Measurements from ENCODE around the gene MTOR.
A peak's percentile ranks its signal among the peaks of the same experiment; 100 is the strongest.
"Not testable (repeated sequence)": the region's sequence is repeated elsewhere in the genome, so short reads cannot be mapped to it uniquely, and the experiment has no call there.

Gene MTOR

DNA sequence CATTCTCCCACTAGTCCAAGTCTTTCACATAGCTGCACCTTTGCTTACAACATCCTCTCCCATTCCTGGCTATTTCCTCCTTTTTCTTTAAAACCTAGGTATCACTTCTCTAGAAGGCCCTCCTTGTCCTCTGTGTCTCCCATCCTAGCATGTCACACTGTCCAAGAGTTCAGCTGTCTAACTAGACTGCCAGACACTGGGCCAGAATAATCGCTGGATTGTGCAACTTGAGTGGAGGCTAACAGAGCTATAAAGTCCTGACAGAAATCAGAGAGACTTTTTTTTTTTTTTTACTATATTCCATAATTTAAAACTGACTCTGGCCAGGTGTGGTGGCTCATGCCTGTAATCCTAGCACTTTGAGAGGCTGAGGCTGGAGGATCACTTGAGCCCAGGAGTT lies 77.4 kb downstream of the MTOR start:
- H3K27ac ChIP-seq = no peak overlapping the region
- H3K4me3 ChIP-seq = no peak overlapping the region
- H3K9me3 ChIP-seq = no peaks in the 10 kb centered on the region
- H3K27me3 ChIP-seq = no peaks in the 10 kb centered on the region
- TF ChIP-seq CTCF (IDR thresholded peaks at IDR 0.05) = no peak
- peak in 1 of 2 donors; percentile 60 for DNase-seq
- intact Hi-C loops (cut with DNase I; ENCODE audit: low total_unique reads) = no loop called here
- peaks cover 4 to 25% (median 20%) of the 10 kb centered on the region in 3 donors for H3K36me3 ChIP-seq
- H3K4me1 ChIP-seq = peaks cover 0 to 34% (median 3%) of the 10 kb centered on the region in 4 donors

DNA sequence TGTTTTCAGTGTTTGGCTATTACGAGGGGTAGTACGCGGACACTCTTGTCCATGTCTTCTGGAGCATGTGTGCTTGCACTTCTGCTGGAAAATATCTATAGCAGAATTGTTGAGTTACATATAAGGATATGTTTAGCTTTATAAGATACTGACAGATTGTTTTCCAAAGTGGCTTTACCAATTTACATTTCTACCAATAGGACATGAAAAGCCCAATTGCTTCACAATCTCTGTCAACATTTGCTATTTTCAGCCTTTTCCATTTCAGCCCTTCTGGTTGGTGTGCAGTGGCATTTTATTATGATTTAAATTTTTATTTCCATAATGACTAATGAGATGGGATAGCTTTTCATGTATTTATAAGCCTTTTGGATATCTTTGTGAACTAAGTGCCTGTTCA lies 79.5 kb downstream of the MTOR start:
- no peak for DNase-seq
- intact Hi-C loops (cut with DNase I; ENCODE audit: low total_unique reads) = no loop called here
- Histone ChIP-seq H3K9me3 (no peaks in the 10 kb centered on the region), H3K4me1 (peaks cover 0 to 39% (median 22%) of the 10 kb centered on the region in 4 donors), H3K27me3 (no peaks in the 10 kb centered on the region), H3K27ac (no peak overlapping the region), H3K36me3 (peaks cover 0 to 19% (median 15%) of the 10 kb centered on the region in 3 donors), H3K4me3 (no peak overlapping the region)
- no peak for TF ChIP-seq CTCF (IDR thresholded peaks at IDR 0.05)

DNA sequence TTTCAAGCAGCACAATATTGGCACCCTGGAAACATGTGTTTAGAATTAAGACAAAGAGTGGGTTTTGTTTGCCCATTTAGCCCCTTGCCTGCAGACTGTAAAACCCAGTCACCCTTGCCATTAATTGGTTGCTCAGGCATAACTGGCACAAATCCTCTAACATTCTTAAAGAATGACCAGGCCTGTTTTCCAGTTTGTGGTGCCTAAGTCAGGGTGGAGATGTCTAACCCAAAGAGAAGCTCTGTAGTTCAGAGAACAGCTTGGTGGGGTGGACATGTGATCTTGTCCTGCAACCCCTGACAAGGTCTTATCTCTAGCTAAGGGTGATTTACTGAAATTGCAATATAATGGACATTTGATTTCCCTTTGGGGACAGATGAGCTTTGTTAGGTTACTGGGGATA lies 82.0 kb downstream of the MTOR start:
- TF ChIP-seq CTCF (IDR thresholded peaks at IDR 0.05) = no peak
- peak in 1 of 2 donors; percentile 46 for DNase-seq
- H3K4me3 ChIP-seq = no peak overlapping the region
- H3K4me1 ChIP-seq = peaks cover 0 to 57% (median 41%) of the 10 kb centered on the region in 4 donors
- peaks cover 0 to 16% (median 12%) of the 10 kb centered on the region in 3 donors for H3K36me3 ChIP-seq
- intact Hi-C loops (cut with DNase I; ENCODE audit: low total_unique reads) = no loop called here
- H3K27me3 ChIP-seq = no peaks in the 10 kb centered on the region
- H3K27ac ChIP-seq = peak overlapping the region in 1 of 2 donors; percentile 50
- no peaks in the 10 kb centered on the region for H3K9me3 ChIP-seq

DNA sequence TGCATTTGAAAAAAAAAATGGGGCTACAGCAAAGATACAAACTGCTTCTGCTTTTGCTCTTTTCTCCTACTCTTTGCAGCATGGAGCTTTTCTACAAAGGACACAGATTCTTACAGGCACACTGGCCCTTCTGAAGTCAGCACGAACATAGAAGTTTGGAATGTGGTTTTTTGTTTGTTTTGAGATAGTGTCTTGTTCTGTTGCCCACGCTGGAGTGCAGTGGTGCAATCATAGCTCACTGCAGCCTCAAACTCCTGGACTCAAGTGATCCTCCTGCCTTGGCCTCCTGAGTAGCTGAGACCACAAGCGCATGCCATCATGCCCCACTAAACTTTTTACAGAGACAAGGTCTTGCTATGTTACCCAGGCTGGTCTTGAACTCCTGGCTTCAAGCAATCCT lies 82.6 kb downstream of the MTOR start:
- DNase-seq; H3K9me3 ChIP-seq; H3K4me3 ChIP-seq; H3K27me3 ChIP-seq; intact Hi-C loops (cut with DNase I; ENCODE audit: low total_unique reads): not testable (repeated sequence)
- peaks cover 0 to 16% (median 12%) of the 10 kb centered on the region in 3 donors for H3K36me3 ChIP-seq
- H3K4me1 ChIP-seq = peaks cover 0 to 57% (median 42%) of the 10 kb centered on the region in 4 donors
- peak overlapping the region; percentile 46 to 50 for H3K27ac ChIP-seq

GRCh38 chr1:11179125-11179524 lies 83.2 kb downstream of the MTOR start:
- Histone ChIP-seq H3K27me3 (no peaks in the 10 kb centered on the region), H3K27ac (peak overlapping the region; percentile 46 to 50), H3K4me3 (no peak overlapping the region), H3K4me1 (peaks cover 0 to 60% (median 43%) of the 10 kb centered on the region in 4 donors), H3K9me3 (no peaks in the 10 kb centered on the region), H3K36me3 (peaks cover 0 to 14% (median 12%) of the 10 kb centered on the region in 3 donors)
- intact Hi-C loops (cut with DNase I; ENCODE audit: low total_unique reads) = no loop called here
- TF ChIP-seq CTCF (IDR thresholded peaks at IDR 0.05) = no peak
- no peak for DNase-seq

- Histone ChIP-seq H3K4me3 (no peak overlapping the region), H3K27ac (peak overlapping the region; percentile 46 to 50), H3K27me3 (no peaks in the 10 kb centered on the region), H3K9me3 (no peaks in the 10 kb centered on the region), H3K4me1 (peaks cover 0 to 62% (median 46%) of the 10 kb centered on the region in 4 donors), H3K36me3 (peaks cover 0 to 15% (median 12%) of the 10 kb centered on the region in 3 donors)
- TF ChIP-seq CTCF (IDR thresholded peaks at IDR 0.05) = no peak
- no peak for DNase-seq
- intact Hi-C loops (cut with DNase I; ENCODE audit: low total_unique reads) = no loop called here
Measured at GRCh38 chr1:11178021-11179015, 84.0 kb downstream of the MTOR start.
